HuH-7 (cell line): ENCODE data around the gene PRF1.
A peak's percentile ranks its signal among the peaks of the same experiment; 100 is the strongest.

Experiments used
- DNase-seq: peaks from one replicate; pipeline ENCODE4 v3.0.0; 2011; ENCODE audit warnings: low spot score

PRF1 gene

GRCh38 chr10:70560511-70560941 lies 42.0 kb downstream of the PRF1 start:
- DNase-seq, result no peak

GRCh38 chr10:70559861-70560260 lies 42.7 kb downstream of the PRF1 start:
- DNase-seq, result no peak

- peak; percentile 84 for DNase-seq
These were observed 43.4 kb downstream of the PRF1 start for GRCh38 chr10:70558871-70559810.

GRCh38 chr10:70558295-70558694 lies 44.2 kb downstream of the PRF1 start:
- no peak for DNase-seq

GRCh38 chr10:70557876-70558275 lies 44.7 kb downstream of the PRF1 start:
- DNase-seq, result no peak

- no peak for DNase-seq
These were observed 45.3 kb downstream of the PRF1 start for GRCh38 chr10:70557086-70557845.

- DNase-seq, result no peak
These were observed 47.2 kb downstream of the PRF1 start for GRCh38 chr10:70555371-70555770.

GRCh38 chr10:70552586-70552985 lies 50.0 kb downstream of the PRF1 start:
- no peak for DNase-seq

GRCh38 chr10:70551971-70552422 lies 50.5 kb downstream of the PRF1 start:
- DNase-seq, result peak; percentile 28

- no peak for DNase-seq
These were observed 51.1 kb downstream of the PRF1 start for GRCh38 chr10:70551466-70551865.

- DNase-seq, result no peak
These were observed 52.1 kb downstream of the PRF1 start for GRCh38 chr10:70550459-70550858.

- peak; percentile 66 for DNase-seq
These were observed 52.5 kb downstream of the PRF1 start for GRCh38 chr10:70549962-70550458.

- DNase-seq, result no peak
These were observed 53.1 kb downstream of the PRF1 start for GRCh38 chr10:70549351-70549961.
